Measurements from ENCODE around the gene ABI2.

The ABI2 gene

GRCh38 chr2:203432811-203433210 lies 104.6 kb downstream of the ABI2 start:
- no peak for DNase-seq

DNA sequence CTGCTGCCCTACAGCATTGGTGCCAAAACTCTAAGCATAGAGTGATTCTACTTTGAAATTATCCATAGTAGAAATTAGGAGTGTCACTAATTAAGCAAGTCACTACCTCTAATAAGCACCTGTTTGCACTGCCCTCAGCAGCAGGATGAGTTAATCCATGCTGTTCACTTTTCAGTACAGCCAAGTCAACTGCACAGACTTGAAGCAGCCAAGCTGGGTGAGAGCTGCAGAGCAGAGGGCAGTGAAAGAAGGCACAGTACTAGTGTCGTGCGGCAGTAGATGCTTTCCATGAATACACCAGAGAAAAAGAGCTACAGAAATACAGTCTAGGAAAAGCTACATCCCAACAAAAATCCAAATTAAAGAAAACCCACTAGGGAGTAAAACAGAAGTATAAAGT lies 108.3 kb downstream of the ABI2 start:
- no peak for DNase-seq

DNA sequence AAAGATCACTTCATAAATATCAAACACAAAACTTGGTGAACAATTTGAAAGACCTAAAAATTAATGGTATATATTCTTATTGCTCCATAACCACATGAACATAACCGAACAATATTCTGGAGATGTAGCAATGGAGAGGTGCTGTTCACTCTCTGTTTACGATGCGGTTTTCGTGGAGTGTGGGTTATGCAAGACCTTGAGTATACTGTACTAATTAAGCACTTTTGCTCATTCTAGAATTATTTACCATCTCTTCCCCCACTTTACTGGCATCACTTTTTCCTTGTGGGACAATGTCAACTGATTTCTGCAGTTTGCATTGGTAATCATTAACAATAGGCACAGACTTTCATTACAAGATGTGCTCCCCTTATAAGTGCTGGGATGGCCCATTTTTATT lies 109.3 kb downstream of the ABI2 start:
- DNase-seq, result no peak

DNA sequence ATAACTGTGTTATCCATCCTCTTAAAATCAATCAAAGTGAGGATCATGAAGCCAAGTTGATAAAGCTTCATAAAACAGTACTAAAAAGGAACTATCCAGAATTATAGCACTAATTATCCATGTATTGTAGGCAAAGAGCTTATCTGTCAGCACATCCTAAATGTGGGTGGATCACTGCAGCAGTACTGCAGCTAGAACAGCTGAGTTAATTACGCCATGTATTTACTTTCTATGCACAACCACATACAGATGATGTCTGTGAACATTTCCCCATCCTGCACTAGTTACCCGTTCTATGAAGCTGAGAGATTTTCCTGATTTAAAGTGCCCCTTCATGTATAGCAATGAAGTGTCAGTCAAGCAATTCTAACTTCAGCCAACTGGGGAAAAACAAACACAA lies 110.3 kb downstream of the ABI2 start:
- no peak for DNase-seq

DNA sequence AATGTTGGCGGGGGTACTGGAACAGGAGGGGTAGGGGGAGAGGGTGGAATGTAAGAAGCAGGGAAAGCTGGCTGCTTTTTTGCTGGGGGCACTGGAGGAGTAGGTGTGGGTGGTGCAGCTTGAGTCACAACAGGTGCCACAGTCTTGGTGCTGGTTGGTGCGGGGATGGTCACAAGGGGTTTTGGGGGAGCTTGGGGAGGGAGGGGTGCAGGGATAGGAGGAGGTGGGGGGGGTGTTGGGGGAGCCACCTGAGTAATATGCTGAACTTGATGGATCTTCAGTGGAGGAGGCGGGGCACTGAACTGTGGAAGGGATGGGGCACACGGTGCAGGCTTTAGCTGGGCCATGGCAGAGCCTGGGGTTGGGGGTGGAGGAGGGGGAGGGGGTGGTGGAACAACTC lies 112.5 kb downstream of the ABI2 start:
- no peak for DNase-seq

GRCh38 chr2:203441463-203441862 lies 113.3 kb downstream of the ABI2 start:
- no peak for DNase-seq

GRCh38 chr2:203442463-203442862 lies 114.3 kb downstream of the ABI2 start:
- DNase-seq, result no peak

DNA sequence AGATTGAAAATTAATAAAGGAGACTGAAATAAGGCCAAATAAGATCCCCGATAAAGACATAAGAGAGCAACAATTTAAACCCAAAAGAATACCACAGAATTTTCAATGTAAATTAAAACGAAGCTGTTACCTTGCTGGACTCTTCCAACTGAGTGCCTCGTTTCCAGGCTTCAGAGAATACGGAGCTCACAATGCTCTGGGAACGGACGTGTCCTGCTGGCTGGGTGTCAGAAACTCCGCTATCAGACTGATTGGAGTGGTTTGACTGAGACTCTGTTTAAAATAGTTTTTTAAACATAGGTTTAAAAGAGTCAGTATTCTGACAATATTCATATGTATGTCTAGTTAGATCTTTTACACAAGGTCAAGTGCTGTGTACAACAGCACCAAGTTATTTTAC lies 116.5 kb downstream of the ABI2 start:
- no peak for DNase-seq

- DNase-seq, result no peak
Observed at GRCh38 chr2:203446071-203446481, 117.9 kb downstream of the ABI2 start.

DNA sequence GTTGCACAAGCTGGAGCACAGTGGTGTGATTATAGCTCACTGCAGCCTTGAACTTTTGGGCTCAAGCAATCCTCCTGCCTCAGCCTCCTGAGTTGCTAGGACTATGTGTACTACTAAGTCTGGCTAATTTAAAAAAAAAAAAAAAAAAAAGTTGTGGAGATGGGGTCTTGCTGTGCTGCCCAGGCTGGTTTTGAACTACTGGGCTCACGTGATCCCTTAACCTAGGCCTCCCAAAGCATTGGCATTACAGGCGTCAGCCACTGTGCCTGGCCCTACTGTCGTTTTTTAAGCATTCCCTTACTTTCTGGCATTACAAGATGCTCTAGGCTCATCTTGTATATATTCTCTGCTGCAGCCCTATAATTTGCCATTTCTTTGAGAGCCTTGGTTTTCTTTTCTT lies 118.6 kb downstream of the ABI2 start:
- no peak for DNase-seq

DNA sequence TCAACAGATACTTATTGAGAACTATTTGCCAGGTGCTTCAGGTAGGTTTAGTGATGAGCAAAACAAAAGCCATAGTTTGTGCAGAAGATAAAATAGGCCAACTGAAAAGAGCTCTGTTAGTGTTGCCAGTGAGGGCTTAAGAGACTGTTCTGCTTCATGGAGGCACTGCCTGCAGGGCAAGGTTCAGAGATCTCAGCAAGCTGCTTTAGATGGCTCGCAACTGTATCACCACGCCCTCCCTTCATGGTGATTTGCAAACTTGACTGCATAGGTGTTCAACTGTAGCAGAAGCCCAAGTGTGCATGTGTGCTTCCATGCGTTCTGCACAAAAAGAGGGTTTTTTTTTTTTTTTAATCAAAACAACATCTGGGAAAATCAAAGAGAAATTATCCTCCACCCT lies 122.4 kb downstream of the ABI2 start:
- peak; percentile 96 for DNase-seq

DNA sequence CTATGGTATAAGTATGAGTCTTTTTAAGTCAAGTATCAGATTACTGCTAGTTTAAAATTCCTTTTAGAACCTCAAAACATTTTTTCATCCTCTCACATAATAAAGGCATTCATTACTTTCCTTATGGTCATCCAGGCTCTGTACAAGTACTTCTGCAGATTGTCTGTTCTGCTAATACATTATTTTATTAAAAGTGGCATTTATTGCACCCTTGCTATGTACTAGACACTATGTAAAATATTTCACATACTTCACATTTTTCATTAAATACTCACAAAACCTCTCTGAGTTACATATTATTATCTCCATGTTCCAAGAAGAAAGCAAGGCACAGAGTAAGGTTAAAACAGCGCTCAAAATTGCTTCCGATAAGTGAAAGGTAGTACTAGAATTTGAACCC lies 122.8 kb downstream of the ABI2 start:
- DNase-seq, result no peak

GRCh38 chr2:203451689-203452088 lies 123.5 kb downstream of the ABI2 start:
- no peak for DNase-seq

DNA sequence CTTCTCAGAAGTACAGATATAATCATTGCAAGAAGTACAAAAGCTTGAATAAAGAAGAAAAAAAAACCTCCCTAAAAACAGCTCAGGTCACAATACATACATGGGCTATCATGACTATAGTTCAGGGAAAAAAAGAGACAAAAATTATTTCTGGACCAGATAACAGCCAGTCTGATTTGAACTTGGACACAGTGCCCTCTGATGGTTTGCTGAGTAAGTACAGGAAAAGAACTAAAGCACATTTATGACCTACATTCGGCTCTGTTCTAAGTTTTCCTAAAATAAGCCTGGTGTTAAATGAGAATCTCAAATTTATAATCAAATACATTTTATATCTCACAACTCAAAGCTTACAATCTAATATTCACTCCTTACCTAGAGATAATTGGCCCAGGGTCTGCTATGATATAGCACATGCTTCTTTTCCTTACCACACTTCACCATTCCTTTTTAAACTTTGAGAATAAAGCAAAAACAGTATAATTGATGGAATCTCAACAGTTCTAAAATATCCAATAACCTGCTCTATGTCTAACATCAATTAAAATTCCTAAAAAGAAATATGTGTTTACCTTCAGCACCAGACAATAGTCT lies 125.8 kb downstream of the ABI2 start:
- peak; percentile 50 for DNase-seq

DNA sequence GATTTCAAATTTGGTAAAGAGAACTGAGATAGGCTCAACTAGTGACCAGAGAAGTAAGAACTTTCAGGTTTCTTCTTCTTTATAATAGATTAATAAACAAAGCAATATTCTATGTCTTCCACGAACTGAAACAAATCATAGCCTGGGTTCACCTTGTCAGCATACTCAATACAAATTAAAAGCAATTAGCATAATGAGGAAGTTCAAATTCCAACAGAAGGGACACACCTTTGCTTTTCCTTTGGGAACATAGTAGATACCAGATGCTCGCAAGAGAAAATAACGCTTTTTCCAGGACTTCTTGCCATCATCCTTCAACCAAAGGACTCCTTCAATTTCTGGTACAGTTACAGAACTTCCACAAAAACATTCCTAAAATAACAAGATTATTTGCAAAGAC lies 127.0 kb downstream of the ABI2 start:
- DNase-seq, result no peak

DNA sequence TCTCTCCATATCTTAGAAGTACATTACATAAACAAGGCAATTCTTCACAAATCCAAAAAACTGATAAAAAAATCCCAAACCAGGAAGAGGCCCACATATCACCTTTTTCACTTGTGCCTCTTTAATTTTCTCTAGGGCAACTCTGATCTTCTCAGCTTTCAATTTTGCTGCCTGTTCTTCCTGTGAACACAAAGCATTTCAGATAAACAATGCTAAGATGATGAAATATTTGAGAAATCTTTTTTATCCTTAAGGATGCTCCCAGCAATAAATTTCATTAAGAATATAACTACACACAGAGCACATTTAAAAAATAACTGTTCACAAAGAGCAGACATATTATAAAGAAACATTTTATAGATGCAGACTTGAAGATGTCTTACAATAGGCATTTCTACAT lies 133.6 kb downstream of the ABI2 start:
- no peak for DNase-seq

- no peak for DNase-seq
Observed at GRCh38 chr2:203462308-203462707, 134.1 kb downstream of the ABI2 start.

- DNase-seq, result no peak
Observed at GRCh38 chr2:203463266-203463678, 135.1 kb downstream of the ABI2 start.

DNA sequence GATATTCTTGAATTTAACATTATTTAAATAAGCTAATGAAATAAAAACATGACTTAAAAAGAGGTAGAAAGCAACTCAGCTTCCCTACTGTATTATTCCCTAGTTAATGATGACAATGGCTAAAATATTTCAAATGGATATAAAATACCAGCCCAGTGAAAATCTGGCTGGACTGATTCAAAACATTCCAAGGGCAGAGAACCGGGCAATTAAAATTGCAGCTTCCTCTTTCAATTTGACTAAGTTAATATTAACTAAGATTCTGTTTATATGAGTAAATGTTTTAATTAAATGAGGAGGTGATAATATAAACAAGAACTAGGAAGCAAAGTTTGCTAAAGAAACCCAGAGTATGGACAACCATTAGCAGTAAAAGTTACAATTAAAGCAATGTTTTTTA lies 141.4 kb downstream of the ABI2 start:
- DNase-seq, result no peak

- peak; percentile 23 for DNase-seq
Observed at GRCh38 chr2:203470371-203470770, 142.2 kb downstream of the ABI2 start.

- no peak for DNase-seq
Observed at GRCh38 chr2:203471323-203471722, 143.1 kb downstream of the ABI2 start.

- DNase-seq, result no peak
Observed at GRCh38 chr2:203476881-203477280, 148.7 kb downstream of the ABI2 start.

- DNase-seq, result no peak
Observed at GRCh38 chr2:203480623-203481022, 152.4 kb downstream of the ABI2 start.

DNA sequence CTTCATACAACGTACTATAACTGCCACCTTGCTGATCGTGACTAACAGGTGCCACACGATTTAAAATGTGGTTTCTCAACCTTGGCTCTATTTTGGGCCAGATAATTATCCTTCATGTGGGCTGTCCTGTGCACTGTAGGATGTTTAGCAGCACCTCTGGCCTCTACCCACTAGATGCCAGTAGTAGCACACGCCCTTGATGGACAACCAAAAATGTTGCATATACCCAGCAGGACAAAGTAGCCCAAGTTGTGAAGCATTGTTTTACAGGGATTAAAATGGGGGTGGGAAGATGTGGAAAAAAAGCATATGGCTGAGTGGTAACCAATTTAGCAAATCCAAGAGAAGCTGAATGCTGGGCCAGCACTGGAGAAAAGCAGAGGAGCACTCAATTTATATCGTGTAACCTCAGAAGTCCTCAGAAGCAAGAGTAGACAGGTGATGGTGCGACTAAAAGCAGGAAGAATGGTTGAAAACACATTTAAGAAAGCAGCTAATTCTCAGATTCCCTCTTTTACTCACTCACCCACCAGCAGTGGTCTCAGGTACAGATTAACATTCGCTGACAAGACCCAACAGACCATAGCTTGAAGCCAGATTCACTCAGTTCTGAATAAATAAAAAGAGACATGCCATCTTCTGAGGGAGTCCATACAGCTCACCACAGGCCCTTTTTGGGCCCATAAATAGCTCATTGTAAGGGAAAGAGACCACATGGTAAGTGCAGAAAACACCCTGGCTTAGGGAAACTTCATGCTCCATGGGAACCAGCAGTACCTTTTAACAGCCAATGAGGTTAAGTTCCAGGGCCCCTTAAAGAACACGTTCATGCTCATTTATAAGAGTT lies 156.3 kb downstream of the ABI2 start:
- no peak for DNase-seq

- DNase-seq, result no peak
Observed at GRCh38 chr2:203489531-203489930, 161.3 kb downstream of the ABI2 start.
